ENCODE measurements around the gene ALDH1A3. TPM values are rescaled to one million over a fixed set of nuclear protein-coding genes. Genes with fewer than 3 reads are reported as not detected.
"Not testable (repeated sequence)": the region's sequence is repeated elsewhere in the genome, so short reads cannot be mapped to it uniquely, and the experiment has no call there.

Gene ALDH1A3
- 100 to 1,000 TPM in 2 of 3 donors, 10 to 100 TPM in 1; 10.3 to 150 (median 118) TPM for polyA plus RNA-seq

- WGBS, 3 donors: 1% methylated on average over 55 to 84 of the region's 93 CpGs
- H3K27ac ChIP-seq (ENCODE audit: low read depth, low read length): no peak within 1 kb of the TSS
Observed at GRCh38 chr15:100879464-100880138, at the start of gene ALDH1A3. Gene ALDH1A3 (plus strand): TSS chr15:100879831. CDS start chr15:100879908, 77 bp downstream.

GRCh38 chr15:100831467-100831866, 48.2 kb upstream of the ALDH1A3 start:
- no peak overlapping the region for H3K27ac ChIP-seq (ENCODE audit: low read depth, low read length)
- WGBS, 3 donors: 78 to 89% (median 81%) methylated on average over 5 of the region's 5 CpGs

- no peak overlapping the region for H3K27ac ChIP-seq (ENCODE audit: low read depth, low read length)
- 85 to 93% (median 93%) methylated on average over 9 of the region's 9 CpGs for WGBS, 3 donors
Observed at GRCh38 chr15:100832149-100832942, 47.3 kb upstream of the ALDH1A3 start.

GRCh38 chr15:100833417-100834389, 45.9 kb upstream of the ALDH1A3 start:
- H3K27ac ChIP-seq (ENCODE audit: low read depth, low read length): no peak overlapping the region
- 66 to 69% (median 66%) methylated on average over 11 of the region's 11 CpGs for WGBS, 3 donors

- no peak overlapping the region for H3K27ac ChIP-seq (ENCODE audit: low read depth, low read length)
- 53 to 72% (median 64%) methylated on average over 3 of the region's 3 CpGs for WGBS, 3 donors
Observed at GRCh38 chr15:100834731-100835130, 44.9 kb upstream of the ALDH1A3 start.

- no peak overlapping the region for H3K27ac ChIP-seq (ENCODE audit: low read depth, low read length)
- WGBS, 3 donors: 70 to 84% (median 79%) methylated on average over 5 of the region's 5 CpGs
Observed at GRCh38 chr15:100835636-100836035, 44.0 kb upstream of the ALDH1A3 start.

- H3K27ac ChIP-seq (ENCODE audit: low read depth, low read length): no peak overlapping the region
- WGBS, 3 donors: 75 to 81% (median 80%) methylated on average over 5 of the region's 5 CpGs
Observed at GRCh38 chr15:100836501-100836900, 43.1 kb upstream of the ALDH1A3 start.

- H3K27ac ChIP-seq (ENCODE audit: low read depth, low read length): no peak overlapping the region
- 83 to 91% (median 86%) methylated on average over 3 of the region's 3 CpGs for WGBS, 3 donors
Observed at GRCh38 chr15:100841426-100841825, 38.2 kb upstream of the ALDH1A3 start.

GRCh38 chr15:100842756-100843730, 36.6 kb upstream of the ALDH1A3 start:
- 66 to 79% (median 74%) methylated on average over 14 of the region's 14 CpGs for WGBS, 3 donors
- no peak overlapping the region for H3K27ac ChIP-seq (ENCODE audit: low read depth, low read length)

GRCh38 chr15:100844167-100844566, 35.5 kb upstream of the ALDH1A3 start:
- 75 to 83% (median 77%) methylated on average over 8 of the region's 8 CpGs for WGBS, 3 donors
- H3K27ac ChIP-seq (ENCODE audit: low read depth, low read length): no peak overlapping the region

- 80 to 94% (median 92%) methylated on average over 9 of the region's 9 CpGs for WGBS, 3 donors
- no peak overlapping the region for H3K27ac ChIP-seq (ENCODE audit: low read depth, low read length)
Observed at GRCh38 chr15:100844778-100845177, 34.9 kb upstream of the ALDH1A3 start.

GRCh38 chr15:100847194-100847593, 32.4 kb upstream of the ALDH1A3 start:
- WGBS, 3 donors: 85 to 91% (median 90%) methylated on average over 5 of the region's 5 CpGs

GRCh38 chr15:100849021-100849854, 30.4 kb upstream of the ALDH1A3 start:
- no peak overlapping the region for H3K27ac ChIP-seq (ENCODE audit: low read depth, low read length)

More at GRCh38 chr15:100847194-100847593, 32.4 kb upstream of the ALDH1A3 start:
- H3K27ac ChIP-seq (ENCODE audit: low read depth, low read length): no peak overlapping the region

GRCh38 chr15:100849855-100850218, 29.8 kb upstream of the ALDH1A3 start:
- 5 to 12% (median 11%) methylated on average over 22 of the region's 22 CpGs for WGBS, 3 donors
- H3K27ac ChIP-seq (ENCODE audit: low read depth, low read length): no peak overlapping the region

More at GRCh38 chr15:100849021-100849854, 30.4 kb upstream of the ALDH1A3 start:
- WGBS, 3 donors: 7 to 17% (median 13%) methylated on average over 45 to 47 of the region's 47 CpGs

- H3K27ac ChIP-seq (ENCODE audit: low read depth, low read length): not testable (repeated sequence)
- 94 to 96% (median 95%) methylated on average over 12 of the region's 12 CpGs for WGBS, 3 donors
Observed at GRCh38 chr15:100851428-100852015, 28.1 kb upstream of the ALDH1A3 start.

GRCh38 chr15:100852630-100853029, 27.0 kb upstream of the ALDH1A3 start:
- no peak overlapping the region for H3K27ac ChIP-seq (ENCODE audit: low read depth, low read length)
- WGBS, 3 donors: 79 to 92% (median 90%) methylated on average over 4 of the region's 4 CpGs
